SU-DHL-6 (cell line): ENCODE data around the gene NEGR1.

Experiments
- EZH2phosphoT487 ChIP-seq: fragments of 200-600 bp; sonication (generic), shearing (Covaris generic); conservative IDR thresholded peaks from 2 replicates; pipeline ENCODE4 v1.6.1; 2018; ENCODE audit warnings: mild to moderate bottlenecking, antibody characterized with exemption, low read length, moderate library complexity, mixed read lengths
- TF ChIP-seq, protein P1 (sequence below): fragments of 200-600 bp; sonication (generic); IDR thresholded peaks from one replicate; pipeline ENCODE4 v1.5.1; 2017; ENCODE audit warnings: antibody characterized with exemption, mild to moderate bottlenecking, low read length, moderate library complexity; ENCODE audit not compliant: insufficient read depth, poor library complexity, severe bottlenecking

DNA sequence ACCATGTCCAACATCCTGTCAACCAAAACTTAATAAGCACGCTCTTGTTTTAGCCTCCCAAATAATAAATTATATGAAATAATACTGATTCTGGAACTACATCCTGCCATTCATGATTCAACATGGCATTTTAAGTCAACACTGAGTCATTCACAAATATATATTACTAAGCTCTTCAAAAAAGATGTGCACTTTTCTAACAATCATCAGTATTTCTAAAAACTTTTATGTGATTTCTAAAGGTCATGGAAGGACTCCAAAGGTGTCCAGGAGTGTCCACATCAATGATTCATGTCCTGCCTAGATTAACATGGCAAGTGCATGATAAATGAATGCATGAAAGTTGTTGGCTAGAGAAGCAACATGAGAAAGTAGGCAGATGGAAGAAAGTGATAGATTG is 51.6 kb downstream of the NEGR1 start:
- TF ChIP-seq, protein P1, sequence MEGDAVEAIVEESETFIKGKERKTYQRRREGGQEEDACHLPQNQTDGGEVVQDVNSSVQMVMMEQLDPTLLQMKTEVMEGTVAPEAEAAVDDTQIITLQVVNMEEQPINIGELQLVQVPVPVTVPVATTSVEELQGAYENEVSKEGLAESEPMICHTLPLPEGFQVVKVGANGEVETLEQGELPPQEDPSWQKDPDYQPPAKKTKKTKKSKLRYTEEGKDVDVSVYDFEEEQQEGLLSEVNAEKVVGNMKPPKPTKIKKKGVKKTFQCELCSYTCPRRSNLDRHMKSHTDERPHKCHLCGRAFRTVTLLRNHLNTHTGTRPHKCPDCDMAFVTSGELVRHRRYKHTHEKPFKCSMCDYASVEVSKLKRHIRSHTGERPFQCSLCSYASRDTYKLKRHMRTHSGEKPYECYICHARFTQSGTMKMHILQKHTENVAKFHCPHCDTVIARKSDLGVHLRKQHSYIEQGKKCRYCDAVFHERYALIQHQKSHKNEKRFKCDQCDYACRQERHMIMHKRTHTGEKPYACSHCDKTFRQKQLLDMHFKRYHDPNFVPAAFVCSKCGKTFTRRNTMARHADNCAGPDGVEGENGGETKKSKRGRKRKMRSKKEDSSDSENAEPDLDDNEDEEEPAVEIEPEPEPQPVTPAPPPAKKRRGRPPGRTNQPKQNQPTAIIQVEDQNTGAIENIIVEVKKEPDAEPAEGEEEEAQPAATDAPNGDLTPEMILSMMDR = no peak
- no peak for TF ChIP-seq EZH2phosphoT487
